T-helper 2 cell (primary cell): ENCODE measurements around the gene NUP98.
A peak's percentile ranks its signal among the peaks of the same experiment; 100 is the strongest.
"Not testable (repeated sequence)": the region's sequence is repeated elsewhere in the genome, so short reads cannot be mapped to it uniquely, and the experiment has no call there.

Experiments
- DNase-seq, 5 experiments: peaks; one replicate each; pipeline versions ENCODE4 v3.0.0 to v3.0.0-alpha.2; 2012 to 2022

Gene NUP98

DNA sequence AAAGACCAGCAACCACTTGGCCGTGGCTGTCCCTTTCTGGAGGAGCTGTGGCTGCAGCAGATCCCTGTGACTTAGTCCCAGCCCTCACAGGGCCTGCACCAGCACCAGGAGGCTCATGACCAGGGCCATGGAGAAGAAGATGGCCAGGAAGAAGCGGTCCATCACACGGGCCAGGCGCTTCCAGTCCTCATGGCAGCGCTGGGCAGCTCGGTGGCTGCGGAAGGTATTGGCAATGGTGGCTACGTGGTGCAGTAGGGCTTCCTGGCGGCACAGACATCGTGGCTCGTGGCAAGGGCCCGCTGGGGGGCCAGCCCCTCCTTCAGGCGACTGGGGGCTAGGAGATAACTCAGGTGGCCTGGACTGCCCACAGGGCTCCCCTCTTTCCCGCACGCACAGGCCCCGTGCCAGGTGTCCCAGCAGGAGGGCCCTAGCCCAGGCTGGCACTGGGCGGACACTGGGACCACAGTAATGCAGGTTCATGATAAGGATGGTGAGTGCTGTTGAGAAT lies 131.3 kb downstream of the NUP98 start:
- DNase-seq = no peak

- DNase-seq = no peak
Observed at GRCh38 chr11:3665336-3666022, 131.9 kb downstream of the NUP98 start.

DNA sequence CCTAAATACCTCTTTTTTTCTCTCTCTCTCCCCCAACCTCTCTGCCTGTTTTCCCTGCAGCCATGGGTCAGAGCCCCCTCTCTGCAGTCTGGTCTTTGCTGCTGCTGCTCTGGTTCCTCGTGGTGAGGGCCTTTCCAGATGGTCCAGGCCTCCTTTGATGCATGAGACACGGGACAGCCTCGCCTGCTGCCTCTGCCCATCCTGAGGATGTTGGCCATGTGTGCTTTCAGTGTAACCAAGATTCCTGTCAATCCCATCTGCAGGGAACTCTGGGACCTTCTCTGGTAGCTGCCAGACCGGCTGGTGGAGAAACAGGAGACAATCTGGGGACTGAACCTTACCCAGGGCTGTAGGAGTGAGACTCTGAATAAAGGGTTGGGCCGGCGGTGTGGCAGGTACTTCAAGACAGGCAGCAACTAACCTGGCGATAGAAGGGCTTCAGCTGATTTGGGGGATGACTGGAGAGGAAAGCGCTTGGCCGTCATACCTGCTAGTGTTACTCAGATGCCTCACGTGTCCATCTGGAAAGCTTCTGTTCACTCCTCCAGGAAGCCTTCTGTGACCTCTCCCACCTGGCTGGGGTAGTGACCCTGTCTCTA lies 133.2 kb downstream of the NUP98 start:
- no peak for DNase-seq

DNA sequence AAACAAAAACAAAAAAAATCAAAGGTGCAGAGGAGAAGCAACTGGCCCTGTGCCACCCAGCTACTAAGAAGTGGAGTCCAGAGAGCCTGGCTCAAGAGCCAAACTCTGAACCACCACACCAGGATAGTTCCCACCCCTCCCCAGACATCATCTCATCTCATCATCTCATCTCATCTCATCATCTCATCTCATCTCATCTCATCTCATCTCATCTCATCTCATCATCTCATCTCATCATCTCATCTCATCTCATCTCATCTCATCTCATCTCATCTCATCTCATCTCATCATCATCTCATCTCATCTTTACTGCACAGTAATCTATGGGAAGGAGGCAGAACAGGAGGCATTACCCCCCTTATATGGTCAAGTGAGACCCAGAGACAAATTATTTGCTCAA lies 134.5 kb downstream of the NUP98 start:
- no peak for DNase-seq

DNA sequence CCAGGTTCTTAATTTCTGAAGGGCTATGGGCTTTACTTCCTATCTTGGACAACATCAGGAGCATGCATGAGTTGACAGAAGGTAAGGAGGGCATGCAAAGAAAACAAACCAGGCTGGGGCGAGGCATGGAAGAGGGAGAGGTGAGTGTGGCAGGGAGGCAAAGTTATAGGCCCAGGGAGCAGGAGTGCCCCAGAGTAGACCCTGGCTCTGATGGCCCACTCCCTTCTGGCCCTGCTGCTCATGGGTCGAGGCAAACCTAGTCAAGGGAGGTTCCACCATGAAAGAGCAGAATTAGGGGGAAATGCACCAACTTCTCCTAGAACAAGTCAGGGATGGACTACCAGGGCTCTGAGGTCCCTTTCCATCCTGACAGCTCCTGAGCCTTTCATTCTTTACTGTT lies 136.4 kb downstream of the NUP98 start:
- DNase-seq = no peak

- no peak for DNase-seq
Observed at GRCh38 chr11:3659595-3660515, 137.5 kb downstream of the NUP98 start.

GRCh38 chr11:3658252-3658651 lies 139.1 kb downstream of the NUP98 start:
- no peak for DNase-seq

- DNase-seq = not testable (repeated sequence)
Observed at GRCh38 chr11:3657331-3657730, 140.0 kb downstream of the NUP98 start.

GRCh38 chr11:3655547-3655946 lies 141.8 kb downstream of the NUP98 start:
- DNase-seq = no peak

DNA sequence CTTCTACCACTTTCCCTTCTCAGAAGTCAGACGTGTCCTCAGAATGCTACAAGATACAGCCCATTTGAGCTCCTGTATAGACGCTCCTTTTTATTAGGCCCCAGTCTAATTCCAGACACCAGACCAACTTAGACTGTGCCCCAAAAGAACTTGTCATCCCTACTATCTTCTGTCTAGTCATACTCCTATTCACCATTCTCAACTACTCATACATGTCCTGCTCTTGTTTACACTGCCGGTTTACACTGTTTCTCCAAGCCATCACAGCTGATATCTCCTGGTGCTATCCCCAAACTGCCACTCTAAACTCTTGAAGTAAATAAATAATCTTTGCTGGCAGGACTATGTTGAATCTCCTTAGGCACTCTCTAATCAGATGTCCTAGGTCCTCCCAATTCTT lies 144.8 kb downstream of the NUP98 start:
- DNase-seq = not testable (repeated sequence)

DNA sequence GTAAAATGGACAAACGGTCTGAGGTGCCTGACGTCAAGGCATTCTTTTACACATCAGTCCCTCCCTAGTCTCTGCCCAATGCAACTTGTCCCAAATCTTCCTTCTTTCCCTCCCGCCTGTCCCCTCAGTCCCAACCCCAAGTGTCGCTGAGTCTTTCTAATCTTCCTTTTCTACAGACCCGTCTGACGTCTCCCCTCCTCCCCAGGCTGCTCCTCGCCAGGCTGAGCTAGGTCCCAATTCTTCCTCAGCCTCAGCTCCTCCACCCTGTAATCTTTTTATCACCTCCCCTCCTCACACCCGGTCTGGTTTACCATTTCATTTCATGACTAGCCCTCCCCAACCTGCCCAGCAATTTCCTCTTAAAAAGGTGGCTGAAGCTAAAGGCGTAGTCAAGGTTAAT lies 148.0 kb downstream of the NUP98 start:
- DNase-seq = not testable (repeated sequence)

DNA sequence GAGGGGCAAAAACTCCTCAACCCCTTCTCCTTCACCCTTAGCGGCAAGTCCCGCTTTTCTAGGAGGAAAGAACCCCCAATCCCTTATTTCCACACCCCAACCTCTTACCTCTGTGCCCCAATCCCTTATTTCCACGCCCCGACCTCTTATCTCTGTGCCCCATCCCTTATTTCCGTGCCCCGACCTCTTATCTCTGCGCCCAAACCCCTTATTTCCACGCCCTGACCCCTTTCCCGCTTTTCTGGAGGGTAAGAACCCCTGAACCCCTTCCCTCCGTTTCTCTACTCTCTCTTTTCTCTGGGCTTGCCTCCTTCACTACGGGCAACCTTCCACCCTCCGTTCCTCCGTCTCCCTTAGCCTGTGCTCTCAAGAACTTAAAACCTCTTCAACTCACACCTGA lies 148.5 kb downstream of the NUP98 start:
- DNase-seq = not testable (repeated sequence)

GRCh38 chr11:3645552-3645951 lies 151.8 kb downstream of the NUP98 start:
- DNase-seq = no peak

GRCh38 chr11:3644817-3645235 lies 152.5 kb downstream of the NUP98 start, which contains the start of gene ART1:
Gene ART1, plus strand, starts transcription at chr11:3645128. Its CDS starts 14,086 bp downstream, at chr11:3659214.
- DNase-seq = no peak

DNA sequence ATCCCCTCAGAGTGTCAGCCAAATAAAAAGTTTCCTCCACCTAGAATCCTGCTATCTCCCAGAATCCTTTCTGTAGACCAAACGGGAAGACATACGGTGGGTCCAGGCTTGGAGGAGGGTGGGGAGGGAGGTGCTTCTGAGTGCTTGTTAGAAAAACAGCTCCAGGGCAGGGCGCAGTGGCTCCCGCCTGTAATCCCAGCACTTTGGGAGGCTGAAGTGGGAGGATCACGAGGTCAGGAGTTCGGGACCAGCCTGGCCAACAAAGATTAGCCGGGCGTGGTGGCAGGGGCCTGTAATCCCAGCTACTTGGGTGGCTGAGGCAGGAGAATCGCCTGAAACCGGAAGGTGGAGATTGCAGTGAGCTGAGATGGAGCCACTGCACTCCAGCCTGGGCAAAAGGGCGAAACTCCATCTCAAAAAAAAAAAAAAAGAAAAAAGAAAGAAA lies 154.2 kb downstream of the NUP98 start:
- DNase-seq = not testable (repeated sequence)

GRCh38 chr11:3642071-3642951 lies 155.0 kb downstream of the NUP98 start:
- peak; percentile 24 to 69 (median 46) for DNase-seq

DNA sequence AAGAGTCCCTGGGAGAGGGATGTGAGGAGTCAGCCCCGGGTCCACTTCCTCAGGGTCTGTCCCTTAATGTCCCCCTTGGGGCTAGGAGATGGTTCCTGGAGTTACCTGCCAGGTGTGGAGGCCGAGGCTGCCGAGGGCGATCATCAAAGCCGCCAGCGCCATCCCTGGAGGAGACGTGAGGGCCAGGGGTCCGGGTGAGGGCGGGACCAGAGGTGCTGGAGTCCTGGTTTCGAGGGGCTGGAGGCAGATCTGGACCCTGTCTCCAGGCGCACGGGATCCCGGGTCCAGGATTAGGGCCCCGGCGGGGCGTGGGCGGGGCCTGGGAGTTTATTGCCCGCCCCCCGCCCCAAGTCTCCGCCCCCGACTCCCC lies 155.7 kb downstream of the NUP98 start, which contains the start of gene ART5:
ART5 (minus strand) TSS at position 292 of the 370 bp plus-strand sequence; CDS start at position 162, 130 bp downstream.
- no peak for DNase-seq

DNA sequence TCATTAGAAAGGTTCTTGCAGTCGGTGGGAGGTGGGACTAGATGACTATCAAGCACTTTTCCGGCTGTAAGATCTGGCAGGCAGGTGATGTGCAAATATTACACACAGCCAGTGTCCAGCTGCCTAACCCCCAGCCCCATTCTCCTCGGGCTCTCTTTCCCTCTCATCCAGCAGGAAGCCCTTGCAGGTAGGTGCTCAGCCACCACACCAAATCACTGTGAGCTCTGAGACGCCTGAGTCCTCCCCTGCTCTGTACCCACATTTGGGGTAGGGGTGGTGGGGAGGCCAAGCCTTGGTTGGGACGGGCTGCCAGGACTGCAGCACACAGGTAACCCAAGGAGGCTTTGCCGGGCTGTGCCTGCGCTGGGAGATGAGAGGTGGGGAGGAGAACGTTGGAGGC lies 156.2 kb downstream of the NUP98 start:
- DNase-seq = no peak

DNA sequence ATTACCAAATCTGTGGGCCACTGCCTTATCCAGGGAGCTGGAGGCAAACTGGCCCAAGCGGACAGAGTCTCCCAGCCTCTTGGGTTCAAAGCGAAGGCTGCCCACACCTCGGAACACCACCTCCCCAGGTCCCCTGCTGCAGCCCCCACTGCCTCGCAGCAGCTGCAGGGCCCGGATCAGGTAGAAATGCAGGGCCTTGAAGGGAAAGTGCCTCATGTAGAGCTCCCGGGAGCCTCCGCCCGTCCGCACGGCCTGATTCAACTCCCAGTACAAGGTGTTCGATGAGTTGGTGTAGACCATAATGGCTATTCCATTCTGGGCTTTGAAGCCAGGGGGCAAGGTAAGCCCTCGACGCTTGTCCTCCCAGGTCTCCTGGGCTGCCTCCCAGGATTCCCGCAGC lies 157.5 kb downstream of the NUP98 start:
- no peak for DNase-seq

- DNase-seq = no peak
Observed at GRCh38 chr11:3638513-3638912, 158.8 kb downstream of the NUP98 start.

GRCh38 chr11:3637201-3637600 lies 160.2 kb downstream of the NUP98 start:
- no peak for DNase-seq
